ENCODE results near the gene BDH2.

Gene BDH2

GRCh38 chr4:103074744-103075434, 24.7 kb downstream of the BDH2 start:
- no peak for DNase-seq (ENCODE audit: low read depth)
- no peak overlapping the region for H3K4me3 ChIP-seq (ENCODE audit: low read depth, low read length)
- TF ChIP-seq CTCF (conservative IDR thresholded peaks at IDR 0.05; ENCODE audit: low read depth, low read length) = no peak

- DNase-seq (ENCODE audit: low read depth) = peak; percentile 16
- no peak for TF ChIP-seq CTCF (conservative IDR thresholded peaks at IDR 0.05; ENCODE audit: low read depth, low read length)
- H3K4me3 ChIP-seq (ENCODE audit: low read depth, low read length) = no peak overlapping the region
Measured at GRCh38 chr4:103073792-103074438, 25.7 kb downstream of the BDH2 start.

GRCh38 chr4:103067841-103068547, 31.6 kb downstream of the BDH2 start:
- DNase-seq (ENCODE audit: low read depth) = no peak
- H3K4me3 ChIP-seq (ENCODE audit: low read depth, low read length) = no peak overlapping the region
- no peak for TF ChIP-seq CTCF (conservative IDR thresholded peaks at IDR 0.05; ENCODE audit: low read depth, low read length)

- no peak overlapping the region for H3K4me3 ChIP-seq (ENCODE audit: low read depth, low read length)
- no peak for TF ChIP-seq CTCF (conservative IDR thresholded peaks at IDR 0.05; ENCODE audit: low read depth, low read length)
- no peak for DNase-seq (ENCODE audit: low read depth)
Measured at GRCh38 chr4:103060453-103061148, 39.0 kb downstream of the BDH2 start.

- no peak overlapping the region for H3K4me3 ChIP-seq (ENCODE audit: low read depth, low read length)
- DNase-seq (ENCODE audit: low read depth) = no peak
- TF ChIP-seq CTCF (conservative IDR thresholded peaks at IDR 0.05; ENCODE audit: low read depth, low read length) = no peak
Measured at GRCh38 chr4:103054030-103054429, 45.6 kb downstream of the BDH2 start.

GRCh38 chr4:103052779-103053178, 46.9 kb downstream of the BDH2 start:
- no peak for DNase-seq (ENCODE audit: low read depth)
- no peak overlapping the region for H3K4me3 ChIP-seq (ENCODE audit: low read depth, low read length)
- TF ChIP-seq CTCF (conservative IDR thresholded peaks at IDR 0.05; ENCODE audit: low read depth, low read length) = no peak

All from choroid plexus epithelial cell (primary cell).